H9 (cell line): Measurements from ENCODE around the gene BCLAF1. TPM values are rescaled to one million over a fixed set of nuclear protein-coding genes. Genes with fewer than 3 reads are reported as not detected.

Experiments used
- DNase-seq: peaks from one replicate; pipeline ENCODE4 v3.0.0-alpha.2; 2017
- H2AFZ ChIP-seq: one replicate; pipeline ENCODE4 v1.6.1; 2013; ENCODE audit warnings: mild to moderate bottlenecking, low read length, control low read depth, moderate library complexity
- H2AK5ac ChIP-seq: 2 replicates; pipeline ENCODE4 v1.6.1; 2013; ENCODE audit warnings: low read length, control low read depth, mixed read lengths; ENCODE audit not compliant: insufficient read length
- H2BK120ac ChIP-seq: one replicate; pipeline ENCODE4 v1.6.1; 2013; ENCODE audit warnings: low read depth, mild to moderate bottlenecking, low read length, control low read depth, inconsistent platforms; ENCODE audit not compliant: poor library complexity, severe bottlenecking
- H2BK12ac ChIP-seq: 2 replicates; pipeline ENCODE4 v1.6.1; 2013; ENCODE audit warnings: low read length, control low read depth, mixed read lengths, low read depth; ENCODE audit not compliant: insufficient read length
- H2BK15ac ChIP-seq: 2 replicates; pipeline ENCODE4 v1.6.1; 2013; ENCODE audit warnings: low read depth, low read length, control low read depth
- H2BK20ac ChIP-seq: one replicate; pipeline ENCODE4 v1.6.1; 2013; ENCODE audit warnings: low read depth, mild to moderate bottlenecking, low read length, control low read depth, inconsistent platforms; ENCODE audit not compliant: poor library complexity, severe bottlenecking
- H2BK5ac ChIP-seq: 2 replicates; pipeline ENCODE4 v1.6.1; 2013; ENCODE audit warnings: low read length, control low read depth, mixed read lengths; ENCODE audit not compliant: insufficient read length
- H3K14ac ChIP-seq: 2 replicates; pipeline ENCODE4 v1.6.1; 2013; ENCODE audit warnings: low read length, control low read depth; ENCODE audit not compliant: insufficient read depth
- H3K18ac ChIP-seq: 2 replicates; pipeline ENCODE4 v1.6.1; 2013; ENCODE audit warnings: low read depth, mild to moderate bottlenecking, mixed read lengths, low read length, control low read depth; ENCODE audit not compliant: insufficient read length
- H3K23ac ChIP-seq: 2 replicates; pipeline ENCODE4 v1.6.1; 2013; ENCODE audit warnings: low read length, control low read depth, mixed read lengths, low read depth; ENCODE audit not compliant: insufficient read length
- H3K23me2 ChIP-seq: 2 replicates; pipeline ENCODE4 v1.6.1; 2013; ENCODE audit warnings: low read depth, mild to moderate bottlenecking, mixed read lengths, low read length, control low read depth; ENCODE audit not compliant: insufficient read length, poor library complexity, severe bottlenecking
- H3K27ac ChIP-seq: 2 replicates; pipeline ENCODE4 v1.5.1; 2013; ENCODE audit warnings: low read length, control low read depth, mixed read lengths, low read depth; ENCODE audit not compliant: insufficient read length
- H3K27me3 ChIP-seq: 2 replicates; pipeline ENCODE4 v1.6.1; 2013; ENCODE audit warnings: low read length, control low read depth, inconsistent platforms; ENCODE audit not compliant: insufficient read depth
- H3K4ac ChIP-seq: 2 replicates; pipeline ENCODE4 v1.6.1; 2013; ENCODE audit warnings: low read depth, mild to moderate bottlenecking, control low read depth, inconsistent platforms, low read length, moderate library complexity
- H3K4me1 ChIP-seq: 2 replicates; pipeline ENCODE4 v1.6.1; 2013; ENCODE audit warnings: low read length, control low read depth, inconsistent platforms; ENCODE audit not compliant: insufficient read depth
- H3K4me2 ChIP-seq: 2 replicates; pipeline ENCODE4 v1.6.1; 2013; ENCODE audit warnings: low read length, control low read depth, mixed read lengths; ENCODE audit not compliant: insufficient read length, insufficient read depth
- H3K56ac ChIP-seq: 2 replicates; pipeline ENCODE4 v1.6.1; 2013; ENCODE audit warnings: low read depth, mild to moderate bottlenecking, mixed read lengths, low read length, control low read depth; ENCODE audit not compliant: insufficient read length
- H3K79me1 ChIP-seq: 2 replicates; pipeline ENCODE4 v1.6.1; 2013; ENCODE audit warnings: low read depth, mild to moderate bottlenecking, moderate library complexity, low read length, control low read depth, inconsistent platforms; ENCODE audit not compliant: insufficient read depth, poor library complexity, severe bottlenecking
- H3K79me2 ChIP-seq: 2 replicates; pipeline ENCODE4 v1.6.1; 2013; ENCODE audit warnings: low read length, control low read depth, inconsistent platforms; ENCODE audit not compliant: insufficient read depth
- H3K9ac ChIP-seq: 2 replicates; pipeline ENCODE4 v1.6.1; 2013; ENCODE audit warnings: low read length, control low read depth, mixed read lengths; ENCODE audit not compliant: insufficient read length; ENCODE audit errors: extremely low read depth
- H3K9me3 ChIP-seq: one replicate; pipeline ENCODE4 v1.6.1; 2013; ENCODE audit warnings: low read depth, low read length, inconsistent platforms; ENCODE audit not compliant: control insufficient read depth
- H3T11ph ChIP-seq: one replicate; pipeline ENCODE4 v1.6.1; 2013; ENCODE audit warnings: mild to moderate bottlenecking, low read length, control low read depth, inconsistent platforms
- H4K20me1 ChIP-seq: one replicate; pipeline ENCODE4 v1.6.1; 2013; ENCODE audit not compliant: control insufficient read depth, insufficient read length, insufficient read depth
- H4K5ac ChIP-seq: 2 replicates; pipeline ENCODE4 v1.6.1; 2013; ENCODE audit warnings: low read depth, mild to moderate bottlenecking, mixed read lengths, low read length, control low read depth; ENCODE audit not compliant: insufficient read length
- H4K8ac ChIP-seq: replicated peaks from 2 replicates; pipeline ENCODE4 v1.6.1; 2013; ENCODE audit warnings: low read length, control low read depth, mixed read lengths, low read depth; ENCODE audit not compliant: insufficient read length
- H4K91ac ChIP-seq: 2 replicates; pipeline ENCODE4 v1.6.1; 2013; ENCODE audit warnings: low read depth, mild to moderate bottlenecking, moderate library complexity, mixed read lengths, low read length, control low read depth; ENCODE audit not compliant: insufficient read length
- H3K27ac Mint-ChIP-seq, 3 experiments: 2 replicates in 2 of 3; 3 replicates in 1 of 3; pipeline ENCODE4 v1.8.0; 2020 to 2021; ENCODE audit warnings: mixed read lengths in 3 of 3, mild to moderate bottlenecking in 1 of 3, moderate library complexity in 1 of 3
- H3K27me3 Mint-ChIP-seq: 2 replicates; pipeline ENCODE4 v1.8.0; 2021; ENCODE audit warnings: low read depth, mild to moderate bottlenecking, moderate library complexity, mixed read lengths
- H3K36me3 Mint-ChIP-seq, 3 experiments: 2 replicates in 2 of 3; 3 replicates in 1 of 3; pipeline ENCODE4 v1.8.0; 2020 to 2021; ENCODE audit warnings: low read depth in 3 of 3, mixed read lengths in 3 of 3; ENCODE audit not compliant: insufficient read depth in 1 of 3
- H3K4me1 Mint-ChIP-seq, 2 experiments: 2 replicates each; pipeline ENCODE4 v1.8.0; 2020; ENCODE audit warnings: mixed read lengths in 2 of 2
- H3K4me3 Mint-ChIP-seq, 2 experiments: 2 replicates in 1 of 2; 3 replicates in 1 of 2; pipeline ENCODE4 v1.8.0; 2020 to 2021; ENCODE audit warnings: mild to moderate bottlenecking in 2 of 2, mixed read lengths in 2 of 2, moderate library complexity in 1 of 2
- H3K9me3 Mint-ChIP-seq, 2 experiments: 2 replicates in 1 of 2; 3 replicates in 1 of 2; pipeline ENCODE4 v1.8.0; 2020; ENCODE audit warnings: mild to moderate bottlenecking in 2 of 2, mixed read lengths in 2 of 2, moderate library complexity in 1 of 2
- CTCF ChIP-seq: fragments of 200-600 bp; sonication (generic); conservative IDR thresholded peaks from 3 replicates; pipeline ENCODE4 v1.8.0; 2021; ENCODE audit warnings: antibody characterized with exemption, mild to moderate bottlenecking
- WGBS: extraction: QIAGEN DNeasy Blood & Tissue Kit; methylation state at CpG from one replicate; pipeline ENCODE4 v1.1.7; 2013; ENCODE audit warnings: missing lambda C conversion rate, low lambda C conversion rate, mixed read lengths; ENCODE audit not compliant: insufficient read length; ENCODE audit errors: extremely low coverage; 5-methylcytosine and 5-hydroxymethylcytosine counted together
- total RNA-seq: library from RNA; stranded (reverse); gene quantifications from 2 replicates; pipeline ENCODE4 v1.2.1, GENCODE V29; 2021

BCLAF1 gene
- total RNA-seq, 1 experiment from 2014 or later = 257 TPM

GRCh38 chr6:136317971-136318370 is 28.3 kb upstream of the BCLAF1 start:
- H4K5ac ChIP-seq = no peak overlapping the region
- H3K4me2 ChIP-seq = no peak overlapping the region
- H3K4me1 ChIP-seq = no peaks in the 10 kb centered on the region
- no peaks in the 10 kb centered on the region for H3K9me3 ChIP-seq
- H3K27ac Mint-ChIP-seq = no peak overlapping the region
- no CpG with 5 or more reads among the region's 6 CpGs for WGBS
- no peak overlapping the region for H3K4ac ChIP-seq
- H3K14ac ChIP-seq = no peak overlapping the region
- H3K9ac ChIP-seq = no peak overlapping the region
- H2BK20ac ChIP-seq = no peak overlapping the region
- no peak overlapping the region for H2BK5ac ChIP-seq
- no peaks in the 10 kb centered on the region for H3K36me3 Mint-ChIP-seq
- no peak overlapping the region for H3K56ac ChIP-seq
- H2AFZ ChIP-seq = no peak overlapping the region
- H3K27me3 Mint-ChIP-seq = no peaks in the 10 kb centered on the region; the same call in 1 of the 2 replicates
- no peak overlapping the region for H2AK5ac ChIP-seq
- no peak overlapping the region for H3K23ac ChIP-seq
- H3K4me3 Mint-ChIP-seq = no peak overlapping the region
- no peaks in the 10 kb centered on the region for H3K79me1 ChIP-seq
- H3K4me1 Mint-ChIP-seq = peaks cover 0 to 2% of the 10 kb centered on the region in 2 experiments; a peak in 1 of 4 replicates
- no peaks in the 10 kb centered on the region for H3K79me2 ChIP-seq
- H4K20me1 ChIP-seq = no peaks in the 10 kb centered on the region
- TF ChIP-seq CTCF = no peak
- H3K27ac ChIP-seq = no peak overlapping the region
- H3K27me3 ChIP-seq = no peaks in the 10 kb centered on the region
- H4K91ac ChIP-seq = no peak overlapping the region
- no peaks in the 10 kb centered on the region for H3K9me3 Mint-ChIP-seq
- H3T11ph ChIP-seq = no peak overlapping the region
- H3K18ac ChIP-seq = no peak overlapping the region
- H2BK120ac ChIP-seq = no peak overlapping the region
- no peak overlapping the region for H2BK15ac ChIP-seq
- no peak overlapping the region for H2BK12ac ChIP-seq
- DNase-seq = no peak
- H3K23me2 ChIP-seq = no peaks in the 10 kb centered on the region
- no peak overlapping the region for H4K8ac ChIP-seq
